Sigmoid colon (tissue), 4 donors: ENCODE data around the gene ADSL.

Source experiments
- EP300 ChIP-seq, 4 donors: sonication (generic); formaldehyde crosslinking; IDR thresholded peaks; one replicate each; pipeline ENCODE4 v1.6.1; 2017; ENCODE audit warnings: antibody characterized with exemption in 4 of 4
- POLR2A ChIP-seq, 2 donors: fragments of 450-650 bp; IDR thresholded peaks; one replicate each; pipeline ENCODE4 v1.6.1; 2016; ENCODE audit warnings: antibody characterized with exemption in 2 of 2, mild to moderate bottlenecking in 2 of 2, moderate library complexity in 2 of 2
- POLR2AphosphoS5 ChIP-seq, 4 donors: sonication (generic); formaldehyde crosslinking; IDR thresholded peaks; one replicate each; pipeline ENCODE4 v1.6.1; 2017; ENCODE audit warnings: antibody characterized with exemption in 4 of 4
- TF ChIP-seq, protein P1 (sequence below), 4 experiments: fragments of 450-650 bp in 3 of 4; fragments of 200-600 bp in 1 of 4; IDR thresholded peaks; one replicate each; pipeline ENCODE4 v1.5.1; 2016 to 2019; ENCODE audit warnings: antibody characterized with exemption in 4 of 4, mild to moderate bottlenecking in 3 of 4, moderate library complexity in 2 of 4

DNA sequence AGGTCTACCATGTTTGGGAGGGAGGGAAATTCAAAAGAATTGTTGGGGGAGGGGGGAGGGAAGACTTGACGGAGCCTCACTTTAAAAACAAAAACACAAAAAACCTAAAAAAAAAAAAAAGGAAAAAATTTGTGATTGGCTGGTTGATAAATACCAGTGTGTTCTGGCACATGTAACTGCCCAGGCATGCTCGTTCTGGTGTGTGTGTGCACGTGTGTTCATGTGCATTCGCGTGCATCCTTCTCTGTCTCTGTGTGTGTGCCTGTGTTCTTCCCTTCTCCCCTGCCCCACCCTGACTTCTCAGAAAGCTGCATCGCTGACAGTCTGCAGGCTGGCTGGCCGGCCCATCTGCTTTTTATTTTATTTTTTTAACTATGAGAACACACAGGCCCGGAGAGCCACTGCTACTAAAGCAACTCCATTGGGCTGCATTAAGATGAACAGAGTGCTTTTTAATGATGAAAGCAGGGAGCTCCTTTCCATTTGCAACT is 22.6 kb upstream of the ADSL start:
- peak in 3 of 4 donors; percentile 30 to 62 (median 47) for TF ChIP-seq POLR2AphosphoS5 (IDR thresholded peaks at IDR 0.05)
- TF ChIP-seq, protein P1, sequence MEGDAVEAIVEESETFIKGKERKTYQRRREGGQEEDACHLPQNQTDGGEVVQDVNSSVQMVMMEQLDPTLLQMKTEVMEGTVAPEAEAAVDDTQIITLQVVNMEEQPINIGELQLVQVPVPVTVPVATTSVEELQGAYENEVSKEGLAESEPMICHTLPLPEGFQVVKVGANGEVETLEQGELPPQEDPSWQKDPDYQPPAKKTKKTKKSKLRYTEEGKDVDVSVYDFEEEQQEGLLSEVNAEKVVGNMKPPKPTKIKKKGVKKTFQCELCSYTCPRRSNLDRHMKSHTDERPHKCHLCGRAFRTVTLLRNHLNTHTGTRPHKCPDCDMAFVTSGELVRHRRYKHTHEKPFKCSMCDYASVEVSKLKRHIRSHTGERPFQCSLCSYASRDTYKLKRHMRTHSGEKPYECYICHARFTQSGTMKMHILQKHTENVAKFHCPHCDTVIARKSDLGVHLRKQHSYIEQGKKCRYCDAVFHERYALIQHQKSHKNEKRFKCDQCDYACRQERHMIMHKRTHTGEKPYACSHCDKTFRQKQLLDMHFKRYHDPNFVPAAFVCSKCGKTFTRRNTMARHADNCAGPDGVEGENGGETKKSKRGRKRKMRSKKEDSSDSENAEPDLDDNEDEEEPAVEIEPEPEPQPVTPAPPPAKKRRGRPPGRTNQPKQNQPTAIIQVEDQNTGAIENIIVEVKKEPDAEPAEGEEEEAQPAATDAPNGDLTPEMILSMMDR (IDR thresholded peaks at IDR 0.05) = no peak
- no peak for TF ChIP-seq EP300 (IDR thresholded peaks at IDR 0.05)
- no peak for TF ChIP-seq POLR2A (IDR thresholded peaks at IDR 0.05)
